ENCODE data around the gene ADGRV1. TPM values are rescaled to one million over a fixed set of nuclear protein-coding genes. Genes with fewer than 3 reads are reported as not detected.

ADGRV1 gene
- total RNA-seq, 1 experiment from 2014 or later = 64.8 TPM

- H4K20me1 ChIP-seq (ENCODE audit: control insufficient read depth, insufficient read depth, insufficient read length) = no peaks in the 10 kb centered on the region
- peaks cover 3 to 27% (median 4%) of the 10 kb centered on the region in 3 experiments; a peak in 5 of 7 replicates for H3K36me3 Mint-ChIP-seq (ENCODE audit: insufficient read depth in 1 of 3, low read depth in 3 of 3)
- no peak overlapping the region for H3T11ph ChIP-seq (ENCODE audit: low read length)
- no peaks in the 10 kb centered on the region for H3K23me2 ChIP-seq (ENCODE audit: insufficient read length, low read depth, low read length, poor library complexity, severe bottlenecking)
- H3K56ac ChIP-seq (ENCODE audit: insufficient read length, low read depth, low read length) = no peak overlapping the region
- no peak overlapping the region for H2BK5ac ChIP-seq (ENCODE audit: insufficient read length, low read length)
- no peak for DNase-seq
- H3K27ac ChIP-seq (ENCODE audit: insufficient read length, low read depth, low read length) = no peak overlapping the region
- no peak overlapping the region for H2AK5ac ChIP-seq (ENCODE audit: insufficient read length, low read length)
- peaks cover 19 to 46% of the 10 kb centered on the region in 2 experiments for H3K4me1 Mint-ChIP-seq
- no peaks in the 10 kb centered on the region for H3K27me3 Mint-ChIP-seq (ENCODE audit: low read depth)
- no peak overlapping the region for H3K4me2 ChIP-seq (ENCODE audit: insufficient read depth, insufficient read length, low read length)
- WGBS (ENCODE audit: extremely low coverage, insufficient read length, low lambda C conversion rate) = no CpG with 5 or more reads among the region's 5 CpGs
- no peaks in the 10 kb centered on the region for H3K79me1 ChIP-seq (ENCODE audit: insufficient read depth, low read depth, low read length, poor library complexity, severe bottlenecking)
- H3K27ac Mint-ChIP-seq = peak overlapping the region in 2 of 3 experiments; percentile 29 to 66; a peak in 4 of 7 replicates
- TF ChIP-seq CTCF (conservative IDR thresholded peaks at IDR 0.05) = no peak
- no peak overlapping the region for H3K18ac ChIP-seq (ENCODE audit: insufficient read length, low read depth, low read length)
- H4K5ac ChIP-seq (ENCODE audit: insufficient read length, low read depth, low read length) = no peak overlapping the region
- H3K9me3 ChIP-seq (ENCODE audit: control insufficient read depth, low read depth, low read length) = no peaks in the 10 kb centered on the region
- no peak overlapping the region for H2BK20ac ChIP-seq (ENCODE audit: low read depth, low read length, poor library complexity, severe bottlenecking)
- H4K91ac ChIP-seq (ENCODE audit: insufficient read length, low read depth, low read length) = no peak overlapping the region
- H3K4me1 ChIP-seq (ENCODE audit: insufficient read depth, low read length) = no peaks in the 10 kb centered on the region
- no peak overlapping the region for H2AFZ ChIP-seq (ENCODE audit: low read length)
- H2BK120ac ChIP-seq (ENCODE audit: low read depth, low read length, poor library complexity, severe bottlenecking) = no peak overlapping the region
- no peaks in the 10 kb centered on the region for H3K79me2 ChIP-seq (ENCODE audit: insufficient read depth, low read length)
- no peak overlapping the region for H3K14ac ChIP-seq (ENCODE audit: insufficient read depth, low read length)
- H2BK15ac ChIP-seq (ENCODE audit: low read depth, low read length) = no peak overlapping the region
- peaks cover 0 to 6% of the 10 kb centered on the region in 2 experiments; a peak in 2 of 5 replicates for H3K9me3 Mint-ChIP-seq
- H3K27me3 ChIP-seq (ENCODE audit: insufficient read depth, low read length) = no peaks in the 10 kb centered on the region
- no peak overlapping the region for H3K4me3 Mint-ChIP-seq
- no peak overlapping the region for H4K8ac ChIP-seq (replicated peaks; ENCODE audit: insufficient read length, low read depth, low read length)
- no peak overlapping the region for H3K23ac ChIP-seq (ENCODE audit: insufficient read length, low read depth, low read length)
- no peak overlapping the region for H3K9ac ChIP-seq (ENCODE audit: extremely low read depth, insufficient read length, low read length)
- H2BK12ac ChIP-seq (ENCODE audit: insufficient read length, low read depth, low read length) = no peak overlapping the region
- H3K4ac ChIP-seq (ENCODE audit: low read depth, low read length) = no peak overlapping the region
These were observed 375.6 kb downstream of the ADGRV1 start for GRCh38 chr5:90934091-90934719.

Measured in H9 (cell line).